ENCODE results near the gene AK1.
A peak's percentile ranks its signal among the peaks of the same experiment; 100 is the strongest.

AK1 gene

DNA sequence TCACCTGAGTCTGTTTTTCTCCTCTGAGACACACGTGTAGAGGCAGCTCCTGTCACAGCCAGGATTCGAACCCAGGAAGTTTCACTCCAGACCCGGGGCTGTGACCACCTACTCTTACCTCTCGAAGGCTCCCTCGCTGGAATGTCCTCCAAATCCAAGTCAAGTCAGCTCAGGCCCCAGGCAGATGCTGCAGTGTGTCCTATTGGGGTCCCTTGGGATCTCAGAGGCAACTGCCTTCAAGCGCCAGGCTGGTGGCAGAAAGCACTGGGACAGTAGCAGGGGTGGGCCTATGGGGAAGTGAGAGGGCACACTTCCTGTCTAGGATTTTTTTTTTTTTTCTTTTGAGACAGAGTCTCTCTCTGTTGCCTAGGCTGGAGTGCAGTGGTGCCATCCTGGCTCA is 40.1 kb upstream of the AK1 start:
- Histone ChIP-seq H3K4me3 (ENCODE audit: low read depth, low read length) (no peak overlapping the region), H3K27ac (no peak overlapping the region), H3K36me3 (peaks cover 4% of the 10 kb centered on the region; the same call in 1 of the 2 replicates), H3K9me3 (ENCODE audit: severe bottlenecking) (no peaks in the 10 kb centered on the region), H3K27me3 (ENCODE audit: insufficient read depth, low read depth, severe bottlenecking) (peaks cover 3% of the 10 kb centered on the region)
- no peak for DNase-seq
- TF ChIP-seq, protein P1, sequence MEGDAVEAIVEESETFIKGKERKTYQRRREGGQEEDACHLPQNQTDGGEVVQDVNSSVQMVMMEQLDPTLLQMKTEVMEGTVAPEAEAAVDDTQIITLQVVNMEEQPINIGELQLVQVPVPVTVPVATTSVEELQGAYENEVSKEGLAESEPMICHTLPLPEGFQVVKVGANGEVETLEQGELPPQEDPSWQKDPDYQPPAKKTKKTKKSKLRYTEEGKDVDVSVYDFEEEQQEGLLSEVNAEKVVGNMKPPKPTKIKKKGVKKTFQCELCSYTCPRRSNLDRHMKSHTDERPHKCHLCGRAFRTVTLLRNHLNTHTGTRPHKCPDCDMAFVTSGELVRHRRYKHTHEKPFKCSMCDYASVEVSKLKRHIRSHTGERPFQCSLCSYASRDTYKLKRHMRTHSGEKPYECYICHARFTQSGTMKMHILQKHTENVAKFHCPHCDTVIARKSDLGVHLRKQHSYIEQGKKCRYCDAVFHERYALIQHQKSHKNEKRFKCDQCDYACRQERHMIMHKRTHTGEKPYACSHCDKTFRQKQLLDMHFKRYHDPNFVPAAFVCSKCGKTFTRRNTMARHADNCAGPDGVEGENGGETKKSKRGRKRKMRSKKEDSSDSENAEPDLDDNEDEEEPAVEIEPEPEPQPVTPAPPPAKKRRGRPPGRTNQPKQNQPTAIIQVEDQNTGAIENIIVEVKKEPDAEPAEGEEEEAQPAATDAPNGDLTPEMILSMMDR (IDR thresholded peaks at IDR 0.05; ENCODE audit: low read depth, low read length): no peak

DNA sequence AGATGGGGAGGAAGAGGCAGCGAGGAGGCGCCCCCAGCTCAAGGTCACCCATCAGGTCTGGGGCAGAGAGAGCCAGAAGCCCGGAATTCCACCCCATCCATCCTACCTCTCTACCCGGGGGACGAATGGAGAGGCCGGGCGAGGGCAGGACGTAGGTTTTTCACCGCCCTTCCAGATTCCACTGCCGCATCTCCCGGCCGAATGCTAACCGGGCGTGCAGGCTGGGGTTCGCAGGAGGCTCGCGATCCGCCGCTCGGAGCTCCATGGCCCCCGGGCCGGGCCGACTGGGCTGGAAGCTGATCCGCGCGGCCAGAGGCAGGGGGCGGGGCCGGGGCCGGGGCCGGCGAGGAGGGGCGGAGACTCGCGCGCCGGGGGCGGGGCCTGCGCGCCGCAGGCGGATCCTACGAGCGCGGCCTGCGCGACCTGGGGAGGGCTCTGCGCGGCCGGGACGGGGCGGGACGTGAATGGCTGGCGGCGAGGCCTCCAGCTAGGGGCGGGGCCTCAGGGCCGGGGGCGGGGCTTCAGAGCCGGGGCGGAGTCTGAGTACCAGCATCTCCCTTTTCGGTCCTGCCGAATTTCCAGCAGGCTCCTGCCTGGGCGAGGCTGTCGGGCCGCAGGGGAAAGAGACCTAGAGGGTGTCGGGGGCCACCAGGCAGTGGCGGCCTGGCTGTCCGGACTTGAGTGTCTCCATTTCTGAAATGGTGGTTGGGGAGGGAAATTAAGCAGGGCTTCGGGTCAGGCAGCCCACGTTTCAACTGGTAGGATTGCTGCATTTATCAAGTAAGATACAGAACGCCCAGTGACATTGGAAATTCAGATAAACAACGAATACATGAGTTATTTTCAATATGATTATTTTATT is 39.5 kb upstream of the AK1 start, which contains the start of gene ST6GALNAC4:
Gene ST6GALNAC4, minus strand, starts transcription at position 322 of the 862 bp plus-strand sequence. CDS start 622 bp downstream, outside the sequence.
- DNase-seq: peak; percentile 95
- TF ChIP-seq, protein P1 (IDR thresholded peaks at IDR 0.05; ENCODE audit: low read depth, low read length): no peak
- H3K36me3 ChIP-seq: peaks cover 9% of the 10 kb centered on the region

DNA sequence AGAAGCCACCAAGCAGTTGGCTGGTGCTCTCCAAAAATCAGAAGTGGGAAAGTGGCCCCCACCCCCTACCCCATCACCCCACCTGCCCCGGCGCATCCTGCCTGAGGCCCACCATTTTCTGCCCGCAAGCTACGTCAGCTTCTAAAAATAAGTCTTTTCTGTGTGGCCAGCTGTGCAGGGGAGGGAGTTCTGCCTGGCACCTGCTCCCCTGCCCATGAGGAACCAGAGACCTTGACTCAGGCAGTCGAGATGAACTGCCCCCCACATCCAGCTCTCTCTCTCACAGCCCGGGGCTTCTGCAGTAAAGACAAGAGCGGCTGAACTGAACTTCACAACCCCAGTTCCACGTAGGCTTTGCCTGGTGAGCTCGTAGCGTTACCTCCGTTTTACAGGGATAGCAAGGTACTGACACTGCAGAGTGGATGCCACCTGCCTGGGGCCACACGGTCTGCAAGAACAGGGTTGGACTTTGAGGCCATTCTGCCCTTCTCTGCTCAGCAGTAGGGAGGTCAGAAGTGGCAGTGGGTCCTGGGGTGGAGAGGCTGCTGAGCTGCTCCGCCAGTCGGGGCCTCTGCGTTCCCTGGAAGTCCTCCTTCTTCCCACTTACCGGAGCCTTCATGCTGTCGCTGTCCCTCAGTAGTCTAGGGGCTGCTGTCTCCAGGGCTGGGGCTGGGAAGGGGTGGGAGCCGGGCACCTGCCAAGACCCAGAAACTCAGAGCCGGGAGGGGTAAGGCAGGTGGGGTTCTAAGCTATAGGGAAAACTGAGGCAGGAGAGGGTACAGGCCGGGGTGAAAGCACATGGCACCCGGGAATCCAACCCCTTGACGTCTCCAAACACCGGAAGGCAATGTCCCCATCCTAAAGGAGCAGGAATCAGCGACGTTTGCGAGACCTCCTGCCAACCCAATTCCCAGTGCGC is 38.6 kb upstream of the AK1 start:
- Histone ChIP-seq H3K36me3 (peaks cover 18% of the 10 kb centered on the region), H3K27me3 (ENCODE audit: insufficient read depth, low read depth, severe bottlenecking) (no peaks in the 10 kb centered on the region), H3K4me3 (ENCODE audit: low read depth, low read length) (peak overlapping the region; percentile 57), H3K27ac (no peak overlapping the region), H3K9me3 (ENCODE audit: severe bottlenecking) (no peaks in the 10 kb centered on the region)
- no peak for DNase-seq
- TF ChIP-seq, protein P1 (IDR thresholded peaks at IDR 0.05; ENCODE audit: low read depth, low read length): no peak

More for the DNA sequence above, 39.5 kb upstream of the AK1 start, which contains the start of gene ST6GALNAC4:
- Histone ChIP-seq H3K27me3 (ENCODE audit: insufficient read depth, low read depth, severe bottlenecking) (peaks cover 3% of the 10 kb centered on the region), H3K27ac (no peak within 1 kb of the TSS), H3K4me3 (ENCODE audit: low read depth, low read length) (peak within 1 kb of the TSS; percentile 57), H3K9me3 (ENCODE audit: severe bottlenecking) (no peaks in the 10 kb centered on the region)

DNA sequence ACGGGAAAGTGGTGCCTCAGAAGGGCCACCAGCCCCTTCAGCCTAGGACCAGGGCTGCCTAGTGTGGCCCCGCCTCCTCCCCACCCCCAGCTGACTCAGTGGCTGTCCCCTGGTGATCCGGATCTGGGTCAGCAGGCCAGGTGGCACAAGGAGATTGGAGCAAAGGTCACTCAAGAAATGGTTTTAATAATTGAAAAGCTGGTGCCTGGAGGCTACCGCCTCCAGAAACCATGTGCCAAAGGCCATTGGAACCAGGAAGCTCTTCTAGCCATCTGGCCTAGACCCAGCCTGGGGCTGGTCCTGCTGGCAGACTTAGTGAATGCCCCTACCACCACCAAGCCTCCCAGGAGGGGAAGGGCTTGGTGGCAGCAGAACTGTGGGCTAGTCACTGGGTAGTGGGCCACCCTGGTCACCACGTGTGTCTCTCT is 37.9 kb upstream of the AK1 start:
- no peak for DNase-seq
- no peak overlapping the region for H3K27ac ChIP-seq
- H3K27me3 ChIP-seq (ENCODE audit: insufficient read depth, low read depth, severe bottlenecking): no peaks in the 10 kb centered on the region
- no peak overlapping the region for H3K4me3 ChIP-seq (ENCODE audit: low read depth, low read length)
- H3K9me3 ChIP-seq (ENCODE audit: severe bottlenecking): no peaks in the 10 kb centered on the region
- peaks cover 24% of the 10 kb centered on the region for H3K36me3 ChIP-seq
- TF ChIP-seq, protein P1 (IDR thresholded peaks at IDR 0.05; ENCODE audit: low read depth, low read length): no peak

DNA sequence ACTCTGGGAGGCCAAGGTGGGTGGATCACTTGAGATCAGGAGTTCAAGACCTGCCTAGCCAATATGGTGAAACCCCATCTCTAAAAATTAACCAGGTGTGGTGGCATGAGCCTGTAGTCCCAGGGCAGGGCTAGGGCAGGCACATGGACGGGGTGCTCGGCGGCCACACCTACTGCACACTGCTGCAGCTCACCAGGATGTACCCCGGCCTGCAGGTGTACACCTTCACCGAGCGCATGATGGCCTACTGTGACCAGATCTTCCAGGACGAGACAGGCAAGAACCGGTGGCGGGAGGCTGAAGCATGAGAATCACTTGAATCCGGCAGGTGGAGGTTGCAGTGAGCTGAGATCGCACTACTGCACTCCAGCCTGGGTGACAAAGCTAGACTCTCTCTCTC is 36.2 kb upstream of the AK1 start:
- TF ChIP-seq, protein P1 (IDR thresholded peaks at IDR 0.05; ENCODE audit: low read depth, low read length): no peak
- Histone ChIP-seq H3K27me3 (ENCODE audit: insufficient read depth, low read depth, severe bottlenecking) (no peaks in the 10 kb centered on the region), H3K36me3 (peaks cover 27% of the 10 kb centered on the region), H3K4me3 (ENCODE audit: low read depth, low read length) (no peak overlapping the region), H3K9me3 (ENCODE audit: severe bottlenecking) (no peaks in the 10 kb centered on the region), H3K27ac (no peak overlapping the region)
- no peak for DNase-seq
